VCaP (cell line): ENCODE results near the gene KCNAB2.

Experiments
- H3K27ac ChIP-seq: fragments of 450-650 bp; 2 replicates; pipeline ENCODE4 v1.5.1; 2017
- CTCF ChIP-seq: fragments of 450-650 bp; conservative IDR thresholded peaks from 2 replicates; pipeline ENCODE4 v1.5.1; 2017; ENCODE audit warnings: mild to moderate bottlenecking, moderate library complexity

KCNAB2 gene

GRCh38 chr1:6124341-6124740 is 78.7 kb downstream of the KCNAB2 start:
- no peak for TF ChIP-seq CTCF
- no peak overlapping the region for H3K27ac ChIP-seq

- H3K27ac ChIP-seq: no peak overlapping the region
- TF ChIP-seq CTCF: no peak
These were observed 79.2 kb downstream of the KCNAB2 start for GRCh38 chr1:6124746-6125365.

- no peak overlapping the region for H3K27ac ChIP-seq
- TF ChIP-seq CTCF: no peak
These were observed 79.7 kb downstream of the KCNAB2 start for GRCh38 chr1:6125366-6125765.

GRCh38 chr1:6126028-6126427 is 80.3 kb downstream of the KCNAB2 start:
- no peak overlapping the region for H3K27ac ChIP-seq
- TF ChIP-seq CTCF: no peak

GRCh38 chr1:6126521-6127067 is 80.9 kb downstream of the KCNAB2 start:
- no peak for TF ChIP-seq CTCF
- peak overlapping the region; percentile 54; the same call in 1 of the 2 replicates for H3K27ac ChIP-seq

GRCh38 chr1:6127587-6128163 is 82.0 kb downstream of the KCNAB2 start:
- peak overlapping the region; percentile 54; the same call in 1 of the 2 replicates for H3K27ac ChIP-seq
- no peak for TF ChIP-seq CTCF

- H3K27ac ChIP-seq: peak overlapping the region; percentile 54; the same call in 1 of the 2 replicates
- no peak for TF ChIP-seq CTCF
These were observed 82.8 kb downstream of the KCNAB2 start for GRCh38 chr1:6128276-6129081.
